Measurements from ENCODE around the gene LGALS3.

LGALS3 gene

DNA sequence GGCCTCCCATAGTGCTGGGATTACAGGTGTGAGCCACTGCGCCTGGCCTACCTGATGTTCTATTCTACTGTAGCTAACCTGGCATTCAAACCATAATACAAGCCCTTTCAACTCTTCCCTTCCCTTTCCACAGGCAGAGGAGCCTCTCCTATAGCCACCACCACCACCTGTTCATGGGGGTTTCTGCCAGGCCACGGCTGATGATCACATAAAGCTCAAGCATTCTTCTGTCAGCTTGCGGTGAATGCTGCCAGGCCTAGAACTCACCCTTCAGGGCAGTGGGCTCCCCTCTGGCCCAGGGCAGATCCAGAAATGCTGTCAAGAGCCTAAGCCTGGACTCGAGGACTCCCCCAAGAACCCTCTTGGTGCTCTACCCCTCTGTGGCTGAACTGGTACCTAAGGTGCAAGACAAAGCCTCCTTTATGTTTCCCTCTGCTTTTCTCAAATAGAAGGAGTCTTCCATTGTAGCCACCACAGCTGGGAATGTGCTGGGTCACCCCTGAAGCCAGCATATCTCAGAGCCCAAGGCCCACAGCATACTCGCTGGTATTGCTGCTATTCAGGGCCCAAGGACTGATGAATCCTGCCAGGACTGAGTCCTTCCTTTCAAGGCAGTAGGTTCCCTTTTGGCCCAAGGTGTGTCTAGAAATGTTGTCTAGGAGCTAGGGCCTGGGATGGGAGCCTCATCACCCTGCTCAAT lies 65.8 kb downstream of the LGALS3 start:
- DNase-seq: no peak

Data from cortex of kidney (tissue), 1 donor.